G401 (cell line): ENCODE results near the gene SGCB. TPM values are rescaled to one million over a fixed set of nuclear protein-coding genes. Genes with fewer than 3 reads are reported as not detected.

Experiments
- total RNA-seq: library from RNA; depleted of rRNA; stranded (reverse); fragments of >200 nt; shearing (Covaris generic); gene quantifications from 2 replicates; pipeline ENCODE4 v1.2.3, GENCODE V29; 2014; rRNA removed

Gene SGCB
- total RNA-seq, 1 experiment from 2014 or later = 4.2 TPM

Other genes starting within 250 kb of the SGCB start
- 24.4 and 34.4 TPM in 2 replicates for gene DCUN1D4, start 195.1 kb downstream of the SGCB start, total RNA-seq
- gene LRRC66, start 17.9 kb downstream of the SGCB start, total RNA-seq = not detected in 2 replicates
- 0.37 TPM in 1 of 2 replicates, not detected in the other for gene SPATA18, start 13.0 kb upstream of the SGCB start, total RNA-seq